IPS-20b (cell line): ENCODE results near the gene B4GALNT3.
A peak's percentile ranks its signal among the peaks of the same experiment; 100 is the strongest.
"Not testable (repeated sequence)": the region's sequence is repeated elsewhere in the genome, so short reads cannot be mapped to it uniquely, and the experiment has no call there.

Experiments
- H3K27ac ChIP-seq: one replicate; pipeline ENCODE4 v1.5.1; 2013; ENCODE audit warnings: low read length
- H3K27me3 ChIP-seq: 2 replicates; pipeline ENCODE4 v1.6.1; 2013; ENCODE audit warnings: mild to moderate bottlenecking, low read length, inconsistent platforms; ENCODE audit not compliant: insufficient read depth
- H3K36me3 ChIP-seq: 2 replicates; pipeline ENCODE4 v1.6.1; 2013; ENCODE audit warnings: low read depth, mild to moderate bottlenecking, inconsistent platforms, low read length, moderate library complexity; ENCODE audit not compliant: insufficient read depth
- H3K4me1 ChIP-seq: 2 replicates; pipeline ENCODE4 v1.6.1; 2013; ENCODE audit warnings: mild to moderate bottlenecking, control low read depth, inconsistent platforms, low read length, moderate library complexity; ENCODE audit not compliant: insufficient read depth
- H3K4me3 ChIP-seq: 2 replicates; pipeline ENCODE4 v1.5.1; 2013; ENCODE audit warnings: mild to moderate bottlenecking, low read length, inconsistent platforms
- H3K9ac ChIP-seq: 2 replicates; pipeline ENCODE4 v1.6.1; 2013; ENCODE audit warnings: low read depth, mild to moderate bottlenecking, inconsistent platforms, low read length, moderate library complexity
- H3K9me3 ChIP-seq: 2 replicates; pipeline ENCODE4 v1.6.1; 2013; ENCODE audit warnings: mild to moderate bottlenecking, low read depth, low read length, inconsistent platforms; ENCODE audit not compliant: insufficient read depth

The B4GALNT3 gene

GRCh38 chr12:459430-460258 is at the start of gene B4GALNT3:
Gene B4GALNT3 (plus strand): TSS chr12:459939. CDS start chr12:460377, 438 bp downstream.
- H3K4me3 ChIP-seq, result peak within 1 kb of the TSS; percentile 81
- no peak within 1 kb of the TSS for H3K27ac ChIP-seq
- no peaks in the 10 kb centered on the region for H3K9me3 ChIP-seq
- H3K27me3 ChIP-seq, result peaks cover 60% of the 10 kb centered on the region
- no peaks in the 10 kb centered on the region for H3K36me3 ChIP-seq
- H3K4me1 ChIP-seq, result no peaks in the 10 kb centered on the region
- no peak within 1 kb of the TSS for H3K9ac ChIP-seq

GRCh38 chr12:414859-415258 is 44.9 kb upstream of the B4GALNT3 start:
- Histone ChIP-seq H3K9ac (no peak overlapping the region), H3K4me3 (no peak overlapping the region), H3K36me3 (peaks cover 77% of the 10 kb centered on the region), H3K9me3 (no peaks in the 10 kb centered on the region), H3K4me1 (no peaks in the 10 kb centered on the region), H3K27me3 (no peaks in the 10 kb centered on the region), H3K27ac (no peak overlapping the region)

- Histone ChIP-seq H3K36me3 (peaks cover 60% of the 10 kb centered on the region), H3K9ac (no peak overlapping the region)
Measured at GRCh38 chr12:418432-418831, 41.3 kb upstream of the B4GALNT3 start.

GRCh38 chr12:422526-422925 is 37.2 kb upstream of the B4GALNT3 start:
- H3K4me3 ChIP-seq, result no peak overlapping the region
- no peak overlapping the region for H3K27ac ChIP-seq
- no peak overlapping the region for H3K9ac ChIP-seq
- H3K9me3 ChIP-seq, result no peaks in the 10 kb centered on the region
- H3K36me3 ChIP-seq, result peaks cover 63% of the 10 kb centered on the region
- H3K27me3 ChIP-seq, result no peaks in the 10 kb centered on the region
- no peaks in the 10 kb centered on the region for H3K4me1 ChIP-seq

More at GRCh38 chr12:418432-418831, 41.3 kb upstream of the B4GALNT3 start:
- Histone ChIP-seq H3K4me1 (no peaks in the 10 kb centered on the region), H3K27ac (no peak overlapping the region), H3K4me3 (no peak overlapping the region), H3K27me3 (no peaks in the 10 kb centered on the region), H3K9me3 (no peaks in the 10 kb centered on the region)

GRCh38 chr12:435737-436136 is 24.0 kb upstream of the B4GALNT3 start:
- not testable (repeated sequence) for H3K4me1 ChIP-seq, H3K9ac ChIP-seq, H3K27me3 ChIP-seq, H3K4me3 ChIP-seq, H3K9me3 ChIP-seq, H3K27ac ChIP-seq
- H3K36me3 ChIP-seq, result peaks cover 97% of the 10 kb centered on the region

- Histone ChIP-seq H3K9ac (no peak overlapping the region), H3K9me3 (no peaks in the 10 kb centered on the region), H3K27me3 (no peaks in the 10 kb centered on the region), H3K27ac (no peak overlapping the region), H3K36me3 (peaks cover 46% of the 10 kb centered on the region), H3K4me3 (no peak overlapping the region), H3K4me1 (no peaks in the 10 kb centered on the region)
Measured at GRCh38 chr12:442235-442884, 17.4 kb upstream of the B4GALNT3 start.

GRCh38 chr12:447141-447540 is 12.6 kb upstream of the B4GALNT3 start:
- no peak overlapping the region for H3K27ac ChIP-seq
- H3K4me3 ChIP-seq, result no peak overlapping the region
- no peaks in the 10 kb centered on the region for H3K4me1 ChIP-seq
- H3K9ac ChIP-seq, result no peak overlapping the region
- peaks cover under 1% of the 10 kb centered on the region for H3K9me3 ChIP-seq
- H3K36me3 ChIP-seq, result peaks cover under 1% of the 10 kb centered on the region; the same call in 1 of the 2 replicates
- no peaks in the 10 kb centered on the region for H3K27me3 ChIP-seq

GRCh38 chr12:449203-449602 is 10.5 kb upstream of the B4GALNT3 start:
- Histone ChIP-seq H3K27ac (no peak overlapping the region), H3K9ac (no peak overlapping the region), H3K27me3 (no peaks in the 10 kb centered on the region), H3K9me3 (peaks cover 14% of the 10 kb centered on the region), H3K36me3 (no peaks in the 10 kb centered on the region), H3K4me3 (no peak overlapping the region), H3K4me1 (no peaks in the 10 kb centered on the region)

- Histone ChIP-seq H3K36me3 (no peaks in the 10 kb centered on the region), H3K9ac (no peak overlapping the region), H3K27ac (no peak overlapping the region), H3K4me1 (no peaks in the 10 kb centered on the region), H3K9me3 (peaks cover 14% of the 10 kb centered on the region), H3K27me3 (no peaks in the 10 kb centered on the region), H3K4me3 (no peak overlapping the region)
Measured at GRCh38 chr12:450438-450837, 9.3 kb upstream of the B4GALNT3 start.

GRCh38 chr12:452667-453210 is 7.0 kb upstream of the B4GALNT3 start:
- peaks cover 13% of the 10 kb centered on the region for H3K27me3 ChIP-seq
- H3K36me3 ChIP-seq, result no peaks in the 10 kb centered on the region
- H3K4me3 ChIP-seq, result no peak overlapping the region
- no peak overlapping the region for H3K9ac ChIP-seq
- peaks cover 14% of the 10 kb centered on the region for H3K9me3 ChIP-seq
- H3K4me1 ChIP-seq, result no peaks in the 10 kb centered on the region
- no peak overlapping the region for H3K27ac ChIP-seq

- H3K4me3 ChIP-seq, result no peak overlapping the region
- H3K9ac ChIP-seq, result no peak overlapping the region
- peaks cover 32% of the 10 kb centered on the region for H3K27me3 ChIP-seq
- H3K9me3 ChIP-seq, result peaks cover 14% of the 10 kb centered on the region
- H3K27ac ChIP-seq, result no peak overlapping the region
- H3K4me1 ChIP-seq, result no peaks in the 10 kb centered on the region
- no peaks in the 10 kb centered on the region for H3K36me3 ChIP-seq
Measured at GRCh38 chr12:454833-455232, 4.9 kb upstream of the B4GALNT3 start.

GRCh38 chr12:455821-456220 is 3.9 kb upstream of the B4GALNT3 start:
- no peak overlapping the region for H3K9ac ChIP-seq
- H3K4me3 ChIP-seq, result no peak overlapping the region
- no peaks in the 10 kb centered on the region for H3K4me1 ChIP-seq
- peaks cover 14% of the 10 kb centered on the region for H3K9me3 ChIP-seq
- H3K27me3 ChIP-seq, result peaks cover 38% of the 10 kb centered on the region
- H3K27ac ChIP-seq, result no peak overlapping the region
- no peaks in the 10 kb centered on the region for H3K36me3 ChIP-seq
